Right cardiac atrium (tissue), 5 donors: ENCODE data around the gene SEMA5A. TPM values are rescaled to one million over a fixed set of nuclear protein-coding genes. Genes with fewer than 3 reads are reported as not detected.

Experiments used
- ATAC-seq, 2 donors: fragments of 200-7000 bp; cut with Tn5 transposase; one replicate each; pipeline versions ENCODE4 v1.8.0 to v1.9.1; 2020; ENCODE audit warnings: moderate library complexity in 2 of 2, mild to moderate bottlenecking in 1 of 2
- DNase-seq, 3 donors: peaks; one replicate each; pipeline ENCODE4 v3.0.0-alpha.2; 2020
- H3K27ac ChIP-seq: one replicate; pipeline ENCODE4 v1.5.1; 2013; ENCODE audit warnings: mild to moderate bottlenecking, low read length, control low read depth, moderate library complexity
- H3K27me3 ChIP-seq: one replicate; pipeline ENCODE4 v1.6.1; 2013; ENCODE audit not compliant: control insufficient read depth, insufficient read depth
- H3K4me1 ChIP-seq: one replicate; pipeline ENCODE4 v1.6.1; 2013; ENCODE audit warnings: low read length; ENCODE audit not compliant: control insufficient read depth, insufficient read depth
- H3K4me3 ChIP-seq: one replicate; pipeline ENCODE4 v1.5.1; 2013; ENCODE audit warnings: low read length, control low read depth
- H3K9me3 ChIP-seq: one replicate; pipeline ENCODE4 v1.6.1; 2013; ENCODE audit warnings: low read length; ENCODE audit not compliant: control insufficient read depth
- WGBS: extraction: QIAGEN DNeasy Blood & Tissue Kit; methylation state at CpG from one replicate; pipeline ENCODE4 v1.1.7; 2013; 5-methylcytosine and 5-hydroxymethylcytosine counted together
- intact Hi-C, 4 donors: fragments of 100-400 bp; cut with DNase I; formaldehyde crosslinking; loops; one replicate each; pipeline versions ENCODE4 v1.11.0 to v1.14.0; 2022 to 2023
- polyA plus RNA-seq: library from polyadenylated mRNA; stranded (reverse); fragments of 200-250 nt; gene quantifications from one replicate; pipeline ENCODE4 v1.2.3, GENCODE V29; 2013
- total RNA-seq, 4 donors: library from RNA; stranded (reverse); fragmentation: NEBNext Ultra II Directional; extraction: Animal tissue kit (Norgen Biotek cat#: 25700); gene quantifications; one replicate each; pipeline ENCODE4 v1.2.1, GENCODE V29; 2021
- donor health status: healthy with polysubstance abuse.
- donor health status: DM: no; HTN: yes; CAD: no.
- donor health status: DM: no; HTN: no; CAD: no.
- donor health status: DM: no; HTN: yes; CAD: no; lungs with severe emphysema.
- donor health status: DM: yes; HTN: yes; CAD: no.

SEMA5A gene
- total and polyA plus RNA-seq, 5 donors: 6.7 to 28.2 (median 23.9) TPM

GRCh38 chr5:9439531-9440292 is 106.2 kb downstream of the SEMA5A start:
- intact Hi-C loops: no loop called here
- DNase-seq (no peak), ATAC-seq (no peak)
- Histone ChIP-seq H3K4me1 (peaks cover 3% of the 10 kb centered on the region), H3K27ac (no peak overlapping the region), H3K4me3 (no peak overlapping the region), H3K9me3 (peaks cover 6% of the 10 kb centered on the region), H3K27me3 (no peaks in the 10 kb centered on the region)
- 41% methylated on average over 5 of the region's 5 CpGs for WGBS

- no peak overlapping the region for H3K27ac ChIP-seq
- intact Hi-C loops: no loop called here
- no peaks in the 10 kb centered on the region for H3K27me3 ChIP-seq
- no peak for ATAC-seq
- peaks cover 6% of the 10 kb centered on the region for H3K9me3 ChIP-seq
- H3K4me3 ChIP-seq: no peak overlapping the region
- H3K4me1 ChIP-seq: peaks cover 3% of the 10 kb centered on the region
- DNase-seq: no peak
- 69% methylated on average over 10 of the region's 10 CpGs for WGBS
These were observed 107.1 kb downstream of the SEMA5A start for GRCh38 chr5:9438596-9439354.

- no peak overlapping the region for H3K4me3 ChIP-seq
- peaks cover 6% of the 10 kb centered on the region for H3K9me3 ChIP-seq
- intact Hi-C loops: no loop called here
- H3K27me3 ChIP-seq: no peaks in the 10 kb centered on the region
- 65% methylated on average over 5 of the region's 5 CpGs for WGBS
- H3K27ac ChIP-seq: no peak overlapping the region
- DNase-seq (peak in 1 of 3 donors; percentile 18), ATAC-seq (peak in 1 of 2 donors; percentile 32)
- H3K4me1 ChIP-seq: peaks cover 3% of the 10 kb centered on the region
These were observed 108.1 kb downstream of the SEMA5A start for GRCh38 chr5:9437741-9438240.

- DNase-seq (no peak), ATAC-seq (peak; percentile 37 to 44)
- intact Hi-C loops: no loop called here
- Histone ChIP-seq H3K27me3 (no peaks in the 10 kb centered on the region), H3K4me3 (no peak overlapping the region), H3K9me3 (peaks cover 3% of the 10 kb centered on the region), H3K27ac (peak overlapping the region; percentile 62), H3K4me1 (peaks cover 5% of the 10 kb centered on the region)
- 20% methylated on average over 9 of the region's 9 CpGs for WGBS
These were observed 114.2 kb downstream of the SEMA5A start for GRCh38 chr5:9431496-9432258.

GRCh38 chr5:9431151-9431495 is 114.8 kb downstream of the SEMA5A start:
- no peaks in the 10 kb centered on the region for H3K27me3 ChIP-seq
- intact Hi-C loops: no loop called here
- H3K4me1 ChIP-seq: peaks cover 5% of the 10 kb centered on the region
- peaks cover 2% of the 10 kb centered on the region for H3K9me3 ChIP-seq
- DNase-seq (no peak), ATAC-seq (peak in 1 of 2 donors; percentile 29)
- H3K27ac ChIP-seq: peak overlapping the region; percentile 62
- H3K4me3 ChIP-seq: no peak overlapping the region

- Histone ChIP-seq H3K27ac (no peak overlapping the region), H3K9me3 (peaks cover 2% of the 10 kb centered on the region), H3K27me3 (no peaks in the 10 kb centered on the region), H3K4me3 (no peak overlapping the region), H3K4me1 (peaks cover 5% of the 10 kb centered on the region)
- DNase-seq (no peak), ATAC-seq (no peak)
- intact Hi-C loops: no loop called here
- WGBS: 73% methylated on average over 2 of the region's 2 CpGs
These were observed 115.6 kb downstream of the SEMA5A start for GRCh38 chr5:9430306-9430705.

GRCh38 chr5:9429691-9430215 is 116.1 kb downstream of the SEMA5A start:
- H3K27me3 ChIP-seq: no peaks in the 10 kb centered on the region
- H3K9me3 ChIP-seq: peaks cover 2% of the 10 kb centered on the region
- H3K27ac ChIP-seq: no peak overlapping the region
- ATAC-seq: no peak
- H3K4me3 ChIP-seq: no peak overlapping the region
- no peak for DNase-seq
- intact Hi-C loops: no loop called here
- WGBS: 82% methylated on average over 8 of the region's 8 CpGs
- H3K4me1 ChIP-seq: peaks cover 5% of the 10 kb centered on the region

GRCh38 chr5:9428272-9428671 is 117.6 kb downstream of the SEMA5A start:
- H3K4me3 ChIP-seq: no peak overlapping the region
- H3K4me1 ChIP-seq: peaks cover 5% of the 10 kb centered on the region
- no peak for ATAC-seq
- no peak overlapping the region for H3K27ac ChIP-seq
- H3K9me3 ChIP-seq: peaks cover 2% of the 10 kb centered on the region
- intact Hi-C loops: no loop called here
- 59% methylated on average over 4 of the region's 4 CpGs for WGBS
- no peaks in the 10 kb centered on the region for H3K27me3 ChIP-seq
- no peak for DNase-seq

- intact Hi-C loops: no loop called here
- DNase-seq: no peak
These were observed 120.2 kb downstream of the SEMA5A start for GRCh38 chr5:9425710-9426109.

GRCh38 chr5:9423571-9423970 is 122.3 kb downstream of the SEMA5A start:
- H3K9me3 ChIP-seq: peaks cover 2% of the 10 kb centered on the region

More at GRCh38 chr5:9425710-9426109, 120.2 kb downstream of the SEMA5A start:
- Histone ChIP-seq H3K9me3 (no peaks in the 10 kb centered on the region), H3K4me3 (no peak overlapping the region), H3K27me3 (no peaks in the 10 kb centered on the region), H3K27ac (no peak overlapping the region), H3K4me1 (peaks cover 5% of the 10 kb centered on the region)
- ATAC-seq: no peak

More at GRCh38 chr5:9423571-9423970, 122.3 kb downstream of the SEMA5A start:
- ATAC-seq (peak in 1 of 2 donors; percentile 40), DNase-seq (no peak)
- intact Hi-C loops: no loop called here
- 32% methylated on average over 1 of the region's 1 CpG for WGBS
- Histone ChIP-seq H3K27me3 (no peaks in the 10 kb centered on the region), H3K27ac (no peak overlapping the region), H3K4me3 (no peak overlapping the region), H3K4me1 (peaks cover 2% of the 10 kb centered on the region)
